Measurements from ENCODE around the gene RACGAP1.
"Not testable (repeated sequence)": the region's sequence is repeated elsewhere in the genome, so short reads cannot be mapped to it uniquely, and the experiment has no call there.

The RACGAP1 gene

DNA sequence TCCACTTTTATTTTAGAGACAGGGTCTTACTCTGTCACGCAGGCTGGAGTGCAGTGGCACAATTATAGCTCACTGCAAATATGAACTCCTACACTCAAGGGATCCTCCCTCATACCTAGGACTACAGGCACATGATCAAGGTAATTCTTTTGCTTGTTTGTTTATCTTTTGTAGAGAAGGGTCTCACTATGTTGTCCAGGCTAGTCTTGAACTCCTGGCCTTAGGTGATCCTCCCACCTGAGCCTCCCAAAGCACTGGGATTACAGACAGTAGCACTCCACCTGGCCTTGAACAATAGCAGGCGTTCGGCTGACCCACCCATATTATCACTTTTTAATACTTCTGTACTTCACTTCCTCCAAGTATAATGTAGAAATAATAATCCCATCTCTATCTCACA lies 1.4 kb upstream of the RACGAP1 start:
- no peak for DNase-seq (ENCODE audit: low spot score)

DNA sequence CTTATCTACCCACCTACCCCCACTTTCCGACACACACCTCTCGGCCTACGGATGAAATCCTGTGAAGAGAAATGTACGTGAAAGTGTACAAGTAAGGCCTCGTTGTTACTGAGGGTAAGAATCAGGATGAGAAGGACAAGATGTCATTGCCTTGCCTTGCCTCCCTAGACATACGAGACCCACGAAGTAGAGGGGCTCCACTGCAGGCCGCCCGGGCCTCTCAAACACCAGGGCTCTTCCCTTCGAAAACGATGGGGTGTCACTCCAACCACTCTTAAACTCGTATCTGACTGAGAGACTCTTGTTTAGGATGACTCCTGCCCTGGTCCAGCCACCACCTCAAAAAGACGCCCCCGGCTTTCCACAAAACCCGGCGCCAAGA lies 498 bp downstream of the RACGAP1 start:
- no peak for DNase-seq (ENCODE audit: low spot score)

DNA sequence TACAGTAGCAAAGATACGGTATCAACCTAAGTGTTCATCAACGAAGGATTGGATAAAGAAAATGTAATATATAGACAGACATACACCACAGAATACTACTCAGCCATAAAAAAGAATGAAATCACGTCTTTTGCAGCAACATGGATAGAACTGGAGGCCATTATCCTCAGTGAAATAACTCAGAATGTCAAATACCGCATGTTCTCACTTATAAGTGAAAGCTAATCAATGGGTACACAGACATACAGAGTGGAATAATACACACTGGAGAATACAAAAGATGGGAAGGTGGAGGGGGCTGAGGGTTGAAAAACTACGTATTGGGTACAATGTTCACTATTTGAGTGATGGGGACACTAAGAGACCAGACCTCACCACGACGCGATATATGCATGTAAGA lies 1.1 kb downstream of the RACGAP1 start:
- no peak for DNase-seq (ENCODE audit: low spot score)

DNA sequence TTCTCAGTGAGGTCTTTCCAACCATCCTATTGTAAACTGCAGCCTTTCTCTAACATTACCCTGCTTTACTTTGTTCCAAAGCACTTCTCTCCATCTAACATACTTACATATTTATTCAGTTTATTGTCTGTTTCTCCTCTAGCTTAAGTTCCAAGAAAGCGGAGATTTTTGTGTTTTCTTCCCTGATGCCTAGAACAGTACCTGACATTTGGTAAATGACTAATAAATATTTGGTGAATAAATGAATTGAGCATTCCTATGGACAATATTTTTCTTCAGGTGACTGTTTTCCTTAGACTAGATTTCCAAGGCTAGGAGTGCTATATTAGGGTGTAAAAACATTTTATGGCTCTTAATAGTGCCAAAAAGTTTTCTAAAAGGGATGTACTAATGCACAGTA lies 2.4 kb downstream of the RACGAP1 start:
- DNase-seq (ENCODE audit: low spot score): no peak

DNA sequence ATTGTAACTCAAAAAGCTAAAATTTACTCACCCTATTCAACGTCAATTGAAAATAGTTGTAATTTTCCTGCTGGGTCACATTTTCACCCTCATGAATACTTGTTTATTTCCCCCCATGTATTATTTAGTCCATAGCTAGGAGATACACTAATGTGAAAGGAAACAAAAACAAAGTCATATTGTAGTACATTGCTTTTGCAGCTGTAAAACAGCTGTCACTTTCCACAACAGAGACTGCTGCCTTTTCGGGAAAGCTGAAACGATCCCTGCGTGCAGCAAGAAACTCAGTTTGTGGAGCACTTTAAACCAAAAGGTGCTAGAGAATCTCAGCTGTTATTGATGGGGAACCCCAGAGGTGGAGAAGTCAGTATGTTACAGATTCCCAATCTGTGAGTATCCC lies 4.3 kb downstream of the RACGAP1 start:
- DNase-seq (ENCODE audit: low spot score): no peak

DNA sequence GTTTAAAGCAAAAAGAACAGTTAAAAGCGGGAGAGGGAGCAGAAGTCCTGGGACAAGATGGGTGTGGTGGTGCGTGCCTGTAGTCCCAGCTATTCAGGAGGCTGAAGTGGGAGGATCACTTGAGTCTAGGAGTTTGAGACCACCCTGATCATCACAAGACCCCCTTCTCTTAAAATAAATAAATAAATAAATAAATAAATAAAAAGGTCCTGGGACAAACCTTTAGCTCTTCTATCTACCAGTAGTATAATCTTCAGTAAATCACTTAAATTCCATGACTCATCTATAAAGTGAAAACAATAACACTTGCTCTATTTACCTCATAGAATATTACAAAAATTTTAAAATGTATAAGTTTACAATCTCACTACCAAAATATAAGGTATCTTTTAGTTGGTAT lies 5.8 kb downstream of the RACGAP1 start:
- no peak for DNase-seq (ENCODE audit: low spot score)

DNA sequence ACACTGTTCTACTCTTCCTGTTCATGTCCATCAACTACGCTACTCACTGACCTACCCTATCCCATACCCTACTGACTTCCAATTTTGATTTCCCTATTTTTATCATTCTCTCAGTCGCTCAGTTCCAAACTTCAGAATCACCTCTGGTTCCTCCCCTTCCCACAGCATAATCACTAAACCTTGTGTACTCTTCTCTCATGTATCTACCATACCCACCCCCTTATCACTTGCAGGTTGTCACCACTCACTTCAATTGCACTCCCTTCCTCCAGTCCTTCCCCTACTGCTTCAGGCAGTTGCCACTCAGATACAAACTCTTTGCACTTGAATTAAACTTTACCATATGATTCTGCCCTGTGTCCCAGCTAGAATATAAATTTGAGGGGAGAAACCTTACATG lies 6.3 kb downstream of the RACGAP1 start:
- DNase-seq (ENCODE audit: low spot score): no peak

DNA sequence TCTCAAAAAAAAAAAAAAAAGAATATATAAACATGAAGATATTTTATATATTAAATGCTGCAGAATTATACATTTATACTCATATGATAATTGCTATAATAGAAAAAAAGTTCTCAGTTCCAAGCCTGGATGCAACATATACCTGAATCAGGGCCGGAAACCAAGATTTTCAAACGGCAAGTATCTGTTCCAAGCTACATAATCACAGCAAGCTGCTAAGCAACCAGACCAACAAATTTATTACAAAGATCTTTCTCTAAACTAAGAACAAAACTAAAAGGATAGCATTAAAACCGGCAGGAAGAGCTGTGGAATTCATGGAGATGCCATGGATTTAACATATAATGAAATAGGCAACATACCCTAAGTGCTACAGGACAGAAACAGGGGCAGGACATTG lies 7.1 kb downstream of the RACGAP1 start:
- no peak for DNase-seq (ENCODE audit: low spot score)

DNA sequence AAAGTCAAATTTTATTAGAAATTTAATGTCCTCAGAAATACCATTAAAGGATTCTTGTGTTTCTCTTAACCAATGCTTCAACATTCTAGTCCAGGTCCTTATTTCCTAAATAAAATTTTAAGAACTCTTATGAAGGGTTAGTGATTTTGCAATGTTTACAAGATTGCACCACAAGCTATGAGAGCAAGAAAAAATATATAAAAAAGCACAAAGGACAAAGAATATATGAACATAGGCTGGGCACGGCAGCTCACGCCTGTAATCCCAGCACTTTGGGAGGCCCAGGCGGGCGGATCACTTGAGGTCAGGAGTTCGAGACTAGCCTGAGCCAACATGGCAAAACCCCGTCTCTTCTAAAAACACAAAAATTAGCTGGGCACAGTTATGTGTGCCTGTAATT lies 7.7 kb downstream of the RACGAP1 start:
- DNase-seq (ENCODE audit: low spot score): no peak

DNA sequence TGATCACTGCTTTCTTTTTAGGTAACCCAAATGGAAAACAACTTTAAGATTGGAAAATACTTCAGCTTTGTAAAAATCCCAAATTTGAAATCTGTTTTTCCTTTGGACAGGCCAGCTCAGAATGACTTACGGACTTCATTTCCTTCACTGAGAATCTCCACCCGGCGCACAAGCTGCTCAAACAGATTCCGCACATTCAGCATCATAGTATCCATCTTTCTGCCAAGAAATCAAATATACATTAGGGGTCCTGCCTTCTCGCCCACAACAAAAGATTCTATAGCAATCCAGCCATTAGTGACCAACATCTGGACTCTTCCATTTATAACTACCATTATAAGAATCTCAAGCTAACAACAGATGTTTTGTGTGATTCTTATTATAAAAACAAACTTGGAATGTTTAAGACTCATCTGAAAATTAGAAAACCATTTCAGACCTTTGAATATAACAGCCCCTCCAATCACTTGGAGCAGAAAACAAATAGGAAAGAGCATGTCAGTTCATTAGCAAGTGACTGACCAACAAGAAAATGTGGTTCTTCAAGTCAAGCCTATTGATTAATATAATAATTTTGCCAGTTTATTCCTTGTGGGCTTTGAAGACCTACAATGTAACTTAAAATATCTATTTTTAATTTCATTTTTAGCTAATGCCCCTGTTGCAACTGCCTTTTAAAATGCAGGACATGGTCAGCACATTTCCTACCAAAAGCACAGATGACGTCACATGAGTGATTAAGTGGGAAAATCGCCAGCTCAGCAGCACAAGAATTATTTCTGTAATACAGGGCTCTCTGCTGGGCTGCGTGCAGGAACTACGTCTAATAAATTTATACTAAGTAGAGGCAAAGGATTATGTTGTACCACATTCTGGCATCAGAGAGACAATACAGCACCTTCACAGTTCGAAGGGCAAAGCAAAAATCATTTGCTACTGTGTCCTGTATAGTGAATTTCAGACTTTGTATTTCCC lies 8.5 kb downstream of the RACGAP1 start:
- peak; percentile 79 for DNase-seq (ENCODE audit: low spot score)

DNA sequence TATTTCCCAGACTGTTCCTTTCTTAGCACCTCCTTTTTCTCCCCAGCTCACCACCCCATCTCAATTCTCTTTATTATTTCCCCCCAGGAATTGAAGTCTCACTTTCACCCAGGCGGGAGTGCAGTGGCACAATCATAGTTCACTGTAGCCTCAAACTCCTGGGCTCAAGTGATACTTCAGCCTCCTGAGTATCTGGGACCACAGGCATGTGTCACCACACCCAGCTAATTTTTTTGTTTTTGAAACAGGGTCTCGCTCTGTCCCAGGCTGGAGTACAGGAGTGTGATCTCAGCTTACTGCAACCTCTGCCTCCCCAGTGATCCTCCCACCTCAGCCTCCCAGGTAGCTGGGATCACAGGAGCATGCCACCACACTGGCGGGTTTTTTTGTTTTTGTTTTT lies 11.0 kb downstream of the RACGAP1 start:
- DNase-seq (ENCODE audit: low spot score): no peak

DNA sequence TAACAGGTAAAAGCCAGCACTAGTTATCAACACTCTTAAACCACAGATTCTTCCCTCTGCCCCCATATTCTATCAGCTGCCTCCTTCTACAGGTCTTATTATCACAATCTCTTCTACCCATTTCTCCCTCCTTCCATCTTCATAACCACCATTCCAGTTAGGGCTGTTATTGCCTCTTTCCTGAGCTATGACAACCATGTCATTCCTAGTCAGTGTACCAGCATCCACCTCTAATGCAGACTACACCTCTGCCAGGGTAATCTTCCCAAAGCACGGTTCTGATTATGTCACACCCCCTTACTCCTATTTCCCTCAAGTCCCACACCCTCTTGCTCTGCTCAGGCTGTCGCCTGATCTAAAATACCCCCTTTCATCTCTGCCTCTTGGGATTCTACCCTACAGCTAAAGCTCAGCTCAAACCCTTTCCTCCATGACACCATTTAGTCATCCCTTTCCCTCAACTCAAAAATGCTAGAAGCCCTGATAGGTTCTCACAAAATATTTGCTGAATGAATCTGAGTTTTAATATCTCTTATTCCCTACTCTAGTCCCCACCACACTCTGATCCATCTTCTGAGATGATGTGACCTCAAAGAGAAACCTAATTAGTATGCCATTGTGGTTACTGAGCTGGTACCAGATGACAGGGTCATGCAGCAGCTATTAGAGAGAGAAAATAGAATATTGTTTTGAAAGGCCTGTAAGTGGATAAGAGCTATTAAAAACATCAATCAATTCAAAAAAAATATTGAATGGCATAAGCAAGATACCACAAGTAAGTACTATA lies 11.7 kb downstream of the RACGAP1 start:
- peak; percentile 30 for DNase-seq (ENCODE audit: low spot score)

DNA sequence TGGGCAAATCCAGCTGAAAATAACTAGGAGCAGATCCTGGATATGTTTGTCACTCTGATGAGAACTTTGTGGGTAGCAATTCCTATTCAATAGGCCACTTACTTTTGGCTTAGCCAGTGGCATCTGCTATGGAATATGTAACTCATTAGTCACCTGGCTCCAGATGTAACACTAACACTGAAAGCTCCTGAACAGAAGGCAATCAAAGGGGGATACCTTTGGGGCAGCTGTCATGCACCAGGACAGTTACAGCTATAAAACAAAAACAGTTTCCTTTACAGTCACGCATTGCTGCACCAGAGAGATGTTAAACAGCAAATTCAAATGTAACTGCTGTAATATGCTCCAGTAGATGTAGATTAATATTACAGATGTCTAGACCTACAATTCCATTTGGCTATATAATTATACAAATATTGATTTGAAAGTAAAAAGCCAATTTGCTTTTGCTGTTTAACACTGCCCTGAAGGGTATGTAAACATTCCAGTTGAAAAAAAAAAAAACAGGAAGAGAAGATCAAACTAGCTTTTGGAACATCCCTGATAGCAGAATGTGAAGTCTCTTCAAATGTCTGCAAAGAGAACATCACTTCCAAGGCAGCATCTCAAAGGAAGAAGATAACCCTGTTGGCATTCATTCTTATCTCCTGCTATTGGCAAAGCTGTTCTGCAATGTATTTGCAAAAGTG lies 18.4 kb downstream of the RACGAP1 start:
- DNase-seq (ENCODE audit: low spot score): no peak

DNA sequence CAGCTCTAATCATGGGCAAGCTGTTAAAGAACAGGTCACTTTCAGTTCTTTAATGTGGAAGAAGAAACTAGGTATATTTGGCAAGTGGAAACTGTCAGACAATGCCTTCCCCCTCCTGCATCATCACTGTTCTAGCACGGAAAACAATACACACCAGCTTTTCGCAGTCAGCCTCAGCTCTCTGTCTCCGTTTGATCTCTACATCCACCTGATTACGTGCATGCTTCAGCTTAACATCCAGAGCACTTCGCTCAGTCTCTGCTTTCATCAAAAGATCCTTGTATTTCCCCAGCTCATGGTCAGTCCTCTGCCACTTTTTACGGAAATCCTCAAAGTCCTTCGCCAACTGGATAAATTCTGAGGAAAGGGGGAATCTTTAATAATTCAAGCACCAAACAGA lies 19.0 kb downstream of the RACGAP1 start:
- peak; percentile 42 for DNase-seq (ENCODE audit: low spot score)

DNA sequence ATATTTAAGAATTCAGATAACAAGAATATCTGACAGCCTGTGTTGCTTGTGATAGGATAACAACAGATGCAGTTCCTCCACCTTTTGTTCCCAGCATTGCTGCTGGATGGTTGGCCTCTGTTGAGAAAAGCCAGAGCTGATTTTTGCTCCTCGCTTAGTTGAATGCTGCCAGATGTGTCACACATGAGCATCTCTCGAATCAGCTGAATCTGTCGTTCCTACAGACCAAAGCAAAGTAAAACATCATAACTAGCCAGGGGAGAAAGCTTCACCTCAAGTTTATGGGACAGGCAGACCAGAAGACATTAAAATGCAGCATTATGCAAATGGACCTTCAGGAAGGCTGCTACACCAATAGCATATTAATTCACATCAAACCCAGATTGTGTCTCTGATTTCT lies 20.1 kb downstream of the RACGAP1 start:
- no peak for DNase-seq (ENCODE audit: low spot score)

DNA sequence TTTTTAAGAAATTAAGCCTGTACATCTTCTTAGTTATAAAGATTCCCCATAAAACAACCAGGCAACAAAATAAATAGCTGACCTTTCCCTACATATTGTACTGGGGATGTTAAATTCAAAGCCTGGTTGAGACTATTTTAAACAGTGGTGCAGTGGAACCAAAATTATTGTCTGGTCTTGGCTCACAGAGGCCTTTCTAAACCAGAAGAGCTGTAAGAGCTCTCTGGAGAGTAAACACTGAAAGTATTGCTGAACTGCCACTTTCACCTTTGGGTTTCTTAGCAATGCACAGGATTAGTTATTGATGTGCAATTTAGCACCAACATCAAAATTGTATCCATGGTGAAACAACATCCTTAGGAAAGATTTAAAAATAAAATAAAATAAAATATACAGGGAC lies 20.6 kb downstream of the RACGAP1 start:
- no peak for DNase-seq (ENCODE audit: low spot score)

DNA sequence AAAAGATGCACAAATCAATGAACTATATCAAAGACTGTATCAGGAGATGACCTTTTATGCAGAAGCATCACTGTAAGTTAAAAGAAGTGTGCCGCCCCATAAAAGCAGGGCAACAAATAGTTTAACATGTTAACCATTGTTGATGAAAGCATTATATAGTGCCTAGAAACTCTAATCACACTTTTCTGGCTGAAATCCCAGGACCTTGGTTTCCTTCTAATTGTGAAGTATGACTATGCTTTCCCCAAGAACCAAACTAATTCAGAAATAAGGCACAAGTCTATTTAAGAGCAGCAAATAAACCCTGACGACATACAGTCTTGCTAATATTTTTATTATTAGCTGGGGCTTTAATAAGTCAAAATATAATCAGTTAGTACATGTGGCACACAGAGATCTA lies 21.7 kb downstream of the RACGAP1 start:
- no peak for DNase-seq (ENCODE audit: low spot score)

DNA sequence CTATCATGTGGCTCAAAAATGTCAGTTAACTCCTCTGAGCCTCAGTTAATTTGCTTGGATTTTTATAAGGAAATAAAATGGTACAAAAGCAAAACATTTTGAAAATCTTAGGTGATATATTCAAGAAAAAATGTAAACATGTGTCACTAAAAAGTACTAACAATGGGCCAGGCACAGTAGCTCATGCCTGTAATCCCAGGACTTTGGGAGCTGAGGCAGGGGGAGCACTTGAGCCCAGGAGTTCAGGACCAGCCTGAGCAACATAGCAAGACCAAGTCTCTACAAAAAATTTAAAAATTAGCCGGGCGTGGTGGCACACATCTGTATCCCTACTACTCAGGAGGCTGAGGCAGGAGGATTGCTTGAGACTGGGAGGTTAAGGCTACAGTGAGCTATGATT lies 26.8 kb downstream of the RACGAP1 start:
- no peak for DNase-seq (ENCODE audit: low spot score)

DNA sequence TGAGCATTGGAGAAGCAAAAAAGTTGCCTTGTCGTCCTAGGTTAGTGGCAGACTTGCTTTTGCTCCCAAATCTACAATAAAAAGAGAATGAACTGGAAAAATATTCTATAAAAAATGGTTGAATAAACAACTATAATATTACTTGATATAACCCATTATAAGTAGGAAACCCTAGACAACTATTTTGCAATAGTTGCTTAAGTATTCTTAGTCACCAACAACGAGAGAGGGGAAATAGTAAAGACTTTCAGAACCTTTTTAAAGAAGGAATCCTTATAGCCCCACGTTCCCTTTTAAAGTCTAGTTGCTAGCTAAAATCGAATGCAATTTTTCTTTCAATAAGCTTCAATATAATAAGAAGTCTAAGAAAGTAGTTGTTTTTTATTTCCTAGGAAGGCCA lies 35.0 kb downstream of the RACGAP1 start:
- DNase-seq (ENCODE audit: low spot score): no peak

DNA sequence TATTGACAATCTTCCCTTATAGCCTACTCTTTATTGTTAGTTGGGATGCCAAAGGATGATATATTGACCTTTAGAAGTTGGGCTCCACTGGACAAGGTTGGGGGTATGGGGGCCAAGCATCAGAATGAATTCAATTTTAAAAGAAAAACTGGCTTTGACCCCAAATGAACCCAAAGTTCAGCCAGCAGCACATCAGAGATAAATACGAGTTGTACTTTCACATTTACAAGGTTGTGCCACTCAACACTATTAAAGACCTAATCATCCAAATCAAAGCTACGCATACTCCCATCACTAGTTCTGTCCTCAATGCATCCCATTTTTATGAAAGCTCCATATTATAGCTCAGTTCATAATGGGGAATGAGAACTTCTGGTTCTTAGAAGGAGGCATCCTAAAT lies 35.9 kb downstream of the RACGAP1 start:
- DNase-seq (ENCODE audit: low spot score): not testable (repeated sequence)

DNA sequence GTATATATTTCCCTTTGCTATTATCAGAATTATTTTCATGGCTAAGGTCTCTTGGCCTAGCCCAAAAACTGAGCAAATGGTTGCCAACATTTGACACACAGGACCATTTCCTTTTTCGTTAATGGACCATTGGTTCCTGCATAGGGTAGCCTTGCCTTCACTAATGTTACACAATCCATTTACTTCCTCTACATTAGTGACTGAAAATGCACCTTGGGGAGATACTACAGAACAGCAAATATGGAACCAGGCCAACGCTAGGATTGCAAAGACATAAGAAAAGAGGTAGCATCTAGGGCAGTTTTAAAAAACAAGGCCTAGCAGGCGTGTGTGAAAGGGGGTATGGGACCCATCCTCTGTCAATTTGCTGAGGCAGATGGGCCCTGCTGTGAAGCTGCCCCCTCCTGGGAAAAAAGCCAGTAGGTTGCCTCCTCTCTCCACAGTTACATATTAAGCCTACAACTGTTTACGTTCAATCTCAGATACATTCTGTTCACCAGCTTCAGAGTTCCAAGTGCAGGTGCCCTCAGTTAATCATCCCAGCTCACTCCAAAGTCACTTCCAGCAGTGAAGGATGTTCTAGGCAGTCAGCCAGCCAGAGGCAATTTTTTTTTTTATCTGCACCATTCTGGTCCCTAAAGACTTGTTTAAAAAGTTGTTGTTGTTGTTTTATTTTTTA lies 37.5 kb downstream of the RACGAP1 start:
- peak; percentile 27 for DNase-seq (ENCODE audit: low spot score)

DNA sequence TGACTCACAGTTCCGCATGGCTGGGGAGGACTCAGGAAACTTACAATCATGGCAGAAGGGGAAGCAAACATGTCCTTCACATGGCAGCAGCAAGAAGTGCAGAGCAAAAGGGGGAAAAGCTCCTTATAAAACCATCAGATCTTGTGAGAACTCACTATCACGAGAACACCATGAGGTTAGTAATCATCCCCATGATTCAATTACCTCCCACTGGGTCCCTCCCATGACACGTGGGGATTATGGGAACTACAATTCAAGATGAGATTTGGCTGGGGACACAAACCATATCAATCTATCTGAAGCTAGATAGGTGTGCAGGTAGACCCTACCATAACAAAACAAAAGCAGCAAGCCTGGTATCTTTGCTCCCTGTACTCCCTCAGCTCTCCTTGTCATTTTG lies 38.8 kb downstream of the RACGAP1 start:
- not testable (repeated sequence) for DNase-seq (ENCODE audit: low spot score)
